ENCODE data around the gene GNB3. TPM values are rescaled to one million over a fixed set of nuclear protein-coding genes. Genes with fewer than 3 reads are reported as not detected.
"Not testable (repeated sequence)": the region's sequence is repeated elsewhere in the genome, so short reads cannot be mapped to it uniquely, and the experiment has no call there.

The GNB3 gene
- total and polyA plus RNA-seq, 2 donors, result 0.14 to 1.3 TPM

DNA sequence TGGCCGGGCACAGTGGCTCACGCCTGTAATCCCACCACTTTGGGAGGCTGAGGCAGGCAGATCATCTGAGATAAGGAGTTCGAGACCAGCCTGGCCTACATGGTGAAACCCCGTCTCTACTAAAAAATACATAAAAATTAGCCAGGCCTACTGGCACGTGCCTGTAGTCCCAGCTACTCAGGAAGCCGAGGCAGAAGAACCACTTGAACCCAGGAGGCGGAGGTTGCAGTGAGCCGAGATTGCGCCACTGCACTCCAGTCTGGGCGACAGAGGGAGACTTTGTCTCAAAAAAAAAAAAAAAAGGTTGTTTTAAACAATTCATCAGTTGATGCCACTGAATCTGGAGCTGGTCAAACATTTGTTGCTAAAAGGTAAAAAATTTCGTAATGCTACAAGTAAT, 39.1 kb downstream of the GNB3 start:
- H3K4me3 ChIP-seq (ENCODE audit: low read length in 2 of 2); H3K9me3 ChIP-seq (ENCODE audit: control insufficient read depth in 2 of 2, insufficient read depth in 1 of 2, low read length in 1 of 2); H3K27ac ChIP-seq (ENCODE audit: low read depth in 1 of 2, low read length in 1 of 2); DNase-seq (ENCODE audit: low read depth in 6 of 9, low spot score in 9 of 9); H3K4me1 ChIP-seq (ENCODE audit: control insufficient read depth in 2 of 2, insufficient read depth in 2 of 2, low read length in 2 of 2); H3K27me3 ChIP-seq (ENCODE audit: control insufficient read depth in 2 of 2, insufficient read depth in 1 of 2, low read length in 1 of 2): not testable (repeated sequence)
- H3K36me3 ChIP-seq (ENCODE audit: control insufficient read depth in 2 of 2, insufficient read depth in 2 of 2, low read length in 1 of 2), result peaks cover 12 to 15% of the 10 kb centered on the region in 2 donors
- 96% methylated on average over 11 of the region's 11 CpGs for WGBS

GRCh38 chr12:6883252-6883651, 42.5 kb downstream of the GNB3 start:
- H3K4me1 ChIP-seq (ENCODE audit: control insufficient read depth in 2 of 2, insufficient read depth in 2 of 2, low read length in 2 of 2), result no peaks in the 10 kb centered on the region
- peaks cover 9 to 19% of the 10 kb centered on the region in 2 donors for H3K36me3 ChIP-seq (ENCODE audit: control insufficient read depth in 2 of 2, insufficient read depth in 2 of 2, low read length in 1 of 2)
- H3K27ac ChIP-seq (ENCODE audit: low read depth in 1 of 2, low read length in 1 of 2), result no peak overlapping the region
- no peak overlapping the region for H3K4me3 ChIP-seq (ENCODE audit: low read length in 2 of 2)
- no peaks in the 10 kb centered on the region for H3K27me3 ChIP-seq (ENCODE audit: control insufficient read depth in 2 of 2, insufficient read depth in 1 of 2, low read length in 1 of 2)
- no peak for DNase-seq (ENCODE audit: low read depth in 6 of 9, low spot score in 9 of 9)
- H3K9me3 ChIP-seq (ENCODE audit: control insufficient read depth in 2 of 2, insufficient read depth in 1 of 2, low read length in 1 of 2), result no peaks in the 10 kb centered on the region
- WGBS, result over 99% methylated on average over 5 of the region's 5 CpGs

DNA sequence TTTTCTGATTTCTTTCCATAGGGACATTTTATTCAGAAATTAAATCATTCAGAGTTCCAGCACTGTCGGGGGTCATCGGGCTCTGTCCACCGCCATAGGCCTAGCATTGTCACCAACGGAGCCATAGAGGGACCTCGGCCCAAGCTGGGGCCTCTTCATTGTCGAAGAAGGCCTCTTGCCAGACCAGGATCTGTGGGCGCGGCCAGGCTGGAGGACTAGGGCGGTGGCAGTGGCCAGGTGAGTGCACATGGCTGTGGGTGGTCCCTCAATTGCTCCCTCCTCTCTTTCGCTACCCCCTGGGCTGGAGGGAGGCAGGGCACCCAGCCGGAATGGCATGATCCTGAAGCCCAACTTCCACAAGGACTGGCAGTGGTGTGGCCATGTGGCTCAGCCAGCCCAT, 43.0 kb downstream of the GNB3 start:
- DNase-seq (ENCODE audit: low read depth in 6 of 9, low spot score in 9 of 9), result no peak
- peaks cover 9 to 19% of the 10 kb centered on the region in 2 donors for H3K36me3 ChIP-seq (ENCODE audit: control insufficient read depth in 2 of 2, insufficient read depth in 2 of 2, low read length in 1 of 2)
- H3K9me3 ChIP-seq (ENCODE audit: control insufficient read depth in 2 of 2, insufficient read depth in 1 of 2, low read length in 1 of 2), result no peaks in the 10 kb centered on the region
- H3K27ac ChIP-seq (ENCODE audit: low read depth in 1 of 2, low read length in 1 of 2), result no peak overlapping the region
- no peaks in the 10 kb centered on the region for H3K27me3 ChIP-seq (ENCODE audit: control insufficient read depth in 2 of 2, insufficient read depth in 1 of 2, low read length in 1 of 2)
- H3K4me1 ChIP-seq (ENCODE audit: control insufficient read depth in 2 of 2, insufficient read depth in 2 of 2, low read length in 2 of 2), result no peaks in the 10 kb centered on the region
- no peak overlapping the region for H3K4me3 ChIP-seq (ENCODE audit: low read length in 2 of 2)
- 98% methylated on average over 11 of the region's 11 CpGs for WGBS

DNA sequence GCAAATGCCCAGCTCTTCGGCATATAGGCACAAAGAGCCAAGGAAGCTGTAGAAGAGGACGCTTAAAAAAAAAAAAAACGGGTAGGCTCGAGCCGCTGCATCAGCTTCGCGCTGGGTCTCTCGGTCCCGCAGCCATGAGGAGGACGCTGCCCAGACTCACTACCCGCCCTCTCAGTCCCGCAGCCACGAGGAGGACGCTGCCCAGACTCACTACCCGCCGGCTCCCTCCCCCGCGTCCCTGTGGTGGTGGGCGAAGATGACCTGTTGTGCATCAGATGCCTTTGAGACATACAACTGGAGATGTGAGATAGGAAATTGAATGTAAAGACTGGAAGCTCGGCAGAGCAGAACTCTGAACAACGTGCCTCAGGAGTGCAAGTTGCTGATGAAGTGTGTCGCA, 43.8 kb downstream of the GNB3 start:
- no peak overlapping the region for H3K27ac ChIP-seq (ENCODE audit: low read depth in 1 of 2, low read length in 1 of 2)
- WGBS, result 94% methylated on average over 22 of the region's 22 CpGs
- DNase-seq (ENCODE audit: low read depth in 6 of 9, low spot score in 9 of 9), result no peak

GRCh38 chr12:6886206-6886999, 45.7 kb downstream of the GNB3 start:
- H3K27ac ChIP-seq (ENCODE audit: low read depth in 1 of 2, low read length in 1 of 2), result not testable (repeated sequence)

More for the DNA sequence above, 43.8 kb downstream of the GNB3 start:
- peaks cover 9 to 19% of the 10 kb centered on the region in 2 donors for H3K36me3 ChIP-seq (ENCODE audit: control insufficient read depth in 2 of 2, insufficient read depth in 2 of 2, low read length in 1 of 2)
- no peaks in the 10 kb centered on the region for H3K9me3 ChIP-seq (ENCODE audit: control insufficient read depth in 2 of 2, insufficient read depth in 1 of 2, low read length in 1 of 2)
- H3K4me1 ChIP-seq (ENCODE audit: control insufficient read depth in 2 of 2, insufficient read depth in 2 of 2, low read length in 2 of 2), result no peaks in the 10 kb centered on the region
- H3K27me3 ChIP-seq (ENCODE audit: control insufficient read depth in 2 of 2, insufficient read depth in 1 of 2, low read length in 1 of 2), result no peaks in the 10 kb centered on the region
- no peak overlapping the region for H3K4me3 ChIP-seq (ENCODE audit: low read length in 2 of 2)

DNA sequence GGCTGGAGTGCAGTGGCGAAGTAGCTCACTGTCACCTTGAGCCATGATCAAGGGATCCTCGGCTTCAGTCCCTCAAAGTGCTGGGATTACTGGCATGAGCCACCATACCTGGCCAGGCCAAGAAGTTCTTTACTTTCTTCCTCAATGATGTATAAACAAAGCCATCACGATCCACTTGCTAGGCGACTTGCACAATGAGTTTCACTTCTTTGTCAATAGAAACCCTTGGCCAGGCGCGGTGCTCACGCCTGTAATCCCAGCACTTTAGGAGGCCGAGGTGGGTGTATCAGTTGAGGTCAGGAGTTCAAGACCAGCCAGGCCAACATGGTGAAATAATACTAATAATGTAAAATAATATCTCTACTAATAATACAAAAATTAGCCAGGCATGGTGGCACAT, 46.7 kb downstream of the GNB3 start:
- Histone ChIP-seq H3K9me3 (ENCODE audit: control insufficient read depth in 2 of 2, insufficient read depth in 1 of 2, low read length in 1 of 2) (no peaks in the 10 kb centered on the region), H3K4me3 (ENCODE audit: low read length in 2 of 2) (no peak overlapping the region), H3K36me3 (ENCODE audit: control insufficient read depth in 2 of 2, insufficient read depth in 2 of 2, low read length in 1 of 2) (peaks cover 9 to 19% of the 10 kb centered on the region in 2 donors), H3K27me3 (ENCODE audit: control insufficient read depth in 2 of 2, insufficient read depth in 1 of 2, low read length in 1 of 2) (no peaks in the 10 kb centered on the region), H3K27ac (ENCODE audit: low read depth in 1 of 2, low read length in 1 of 2) (no peak overlapping the region), H3K4me1 (ENCODE audit: control insufficient read depth in 2 of 2, insufficient read depth in 2 of 2, low read length in 2 of 2) (peaks cover 8 to 19% of the 10 kb centered on the region in 2 donors)
- no peak for DNase-seq (ENCODE audit: low read depth in 6 of 9, low spot score in 9 of 9)
- 95% methylated on average over 8 of the region's 8 CpGs for WGBS

More at GRCh38 chr12:6886206-6886999, 45.7 kb downstream of the GNB3 start:
- H3K27me3 ChIP-seq (ENCODE audit: control insufficient read depth in 2 of 2, insufficient read depth in 1 of 2, low read length in 1 of 2); H3K4me3 ChIP-seq (ENCODE audit: low read length in 2 of 2); H3K9me3 ChIP-seq (ENCODE audit: control insufficient read depth in 2 of 2, insufficient read depth in 1 of 2, low read length in 1 of 2); DNase-seq (ENCODE audit: low read depth in 6 of 9, low spot score in 9 of 9): not testable (repeated sequence)
- Histone ChIP-seq H3K4me1 (ENCODE audit: control insufficient read depth in 2 of 2, insufficient read depth in 2 of 2, low read length in 2 of 2) (peaks cover 4 to 10% of the 10 kb centered on the region in 2 donors), H3K36me3 (ENCODE audit: control insufficient read depth in 2 of 2, insufficient read depth in 2 of 2, low read length in 1 of 2) (peaks cover 9 to 19% of the 10 kb centered on the region in 2 donors)
- WGBS, result 81% methylated on average over 12 of the region's 15 CpGs

DNA sequence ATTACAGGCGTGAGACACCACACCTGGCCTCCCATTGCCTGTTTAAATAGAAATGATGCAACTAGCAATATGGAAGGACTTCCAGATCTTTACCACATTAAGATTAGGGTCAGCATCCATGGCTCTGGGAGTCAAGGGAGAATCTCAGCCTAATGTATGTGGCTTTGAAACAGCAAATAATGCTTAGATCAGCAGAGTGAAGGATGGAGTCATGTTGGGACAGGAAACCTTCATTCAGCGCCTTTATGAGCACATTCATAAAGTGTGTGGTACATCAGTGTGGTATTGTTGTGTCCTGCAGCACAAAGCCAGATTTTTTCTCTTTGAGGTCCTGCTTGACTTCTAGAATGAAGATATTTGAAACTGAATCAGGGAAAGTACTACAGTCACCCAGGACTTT, 47.6 kb downstream of the GNB3 start:
- H3K36me3 ChIP-seq (ENCODE audit: control insufficient read depth in 2 of 2, insufficient read depth in 2 of 2, low read length in 1 of 2), result peaks cover 9 to 18% of the 10 kb centered on the region in 2 donors
- WGBS, result 98% methylated on average over 2 of the region's 2 CpGs
- no peak overlapping the region for H3K4me3 ChIP-seq (ENCODE audit: low read length in 2 of 2)
- no peaks in the 10 kb centered on the region for H3K27me3 ChIP-seq (ENCODE audit: control insufficient read depth in 2 of 2, insufficient read depth in 1 of 2, low read length in 1 of 2)
- DNase-seq (ENCODE audit: low read depth in 6 of 9, low spot score in 9 of 9), result no peak
- H3K27ac ChIP-seq (ENCODE audit: low read depth in 1 of 2, low read length in 1 of 2), result no peak overlapping the region
- peaks cover 8 to 19% of the 10 kb centered on the region in 2 donors for H3K4me1 ChIP-seq (ENCODE audit: control insufficient read depth in 2 of 2, insufficient read depth in 2 of 2, low read length in 2 of 2)
- no peaks in the 10 kb centered on the region for H3K9me3 ChIP-seq (ENCODE audit: control insufficient read depth in 2 of 2, insufficient read depth in 1 of 2, low read length in 1 of 2)

- H3K27me3 ChIP-seq (ENCODE audit: control insufficient read depth in 2 of 2, insufficient read depth in 1 of 2, low read length in 1 of 2); H3K27ac ChIP-seq (ENCODE audit: low read depth in 1 of 2, low read length in 1 of 2); DNase-seq (ENCODE audit: low read depth in 6 of 9, low spot score in 9 of 9); H3K9me3 ChIP-seq (ENCODE audit: control insufficient read depth in 2 of 2, insufficient read depth in 1 of 2, low read length in 1 of 2); H3K4me3 ChIP-seq (ENCODE audit: low read length in 2 of 2): not testable (repeated sequence)
- peaks cover 6 to 14% of the 10 kb centered on the region in 2 donors for H3K36me3 ChIP-seq (ENCODE audit: control insufficient read depth in 2 of 2, insufficient read depth in 2 of 2, low read length in 1 of 2)
- H3K4me1 ChIP-seq (ENCODE audit: control insufficient read depth in 2 of 2, insufficient read depth in 2 of 2, low read length in 2 of 2), result peaks cover 8 to 19% of the 10 kb centered on the region in 2 donors
- WGBS, result 94% methylated on average over 7 of the region's 7 CpGs
Observed at GRCh38 chr12:6888794-6889193, 48.1 kb downstream of the GNB3 start.

- DNase-seq (ENCODE audit: low read depth in 6 of 9, low spot score in 9 of 9); H3K4me3 ChIP-seq (ENCODE audit: low read length in 2 of 2): not testable (repeated sequence)
- WGBS, result 98% methylated on average over 21 of the region's 21 CpGs
Observed at GRCh38 chr12:6889775-6890573, 49.2 kb downstream of the GNB3 start.

More at GRCh38 chr12:6889775-6890573, 49.2 kb downstream of the GNB3 start:
- H3K36me3 ChIP-seq (ENCODE audit: control insufficient read depth in 2 of 2, insufficient read depth in 2 of 2, low read length in 1 of 2); H3K27me3 ChIP-seq (ENCODE audit: control insufficient read depth in 2 of 2, insufficient read depth in 1 of 2, low read length in 1 of 2); H3K9me3 ChIP-seq (ENCODE audit: control insufficient read depth in 2 of 2, insufficient read depth in 1 of 2, low read length in 1 of 2): not testable (repeated sequence)
- peaks cover 8 to 19% of the 10 kb centered on the region in 2 donors for H3K4me1 ChIP-seq (ENCODE audit: control insufficient read depth in 2 of 2, insufficient read depth in 2 of 2, low read length in 2 of 2)
- peak overlapping the region in 1 of 2 donors; percentile 90 for H3K27ac ChIP-seq (ENCODE audit: low read depth in 1 of 2, low read length in 1 of 2)
